HG03442 (cell line): ENCODE results near the gene AIG1.
"Not testable (repeated sequence)": the region's sequence is repeated elsewhere in the genome, so short reads cannot be mapped to it uniquely, and the experiment has no call there.

Experiments used
- ATAC-seq: cut with Tn5 transposase; IDR thresholded peaks from one replicate; pipeline ENCODE4 v1.9.1; 2021; ENCODE audit warnings: mild to moderate bottlenecking, moderate library complexity; ENCODE audit not compliant: unreplicated experiment

Gene AIG1

GRCh38 chr6:143160439-143161220, 99.9 kb downstream of the AIG1 start:
- no peak for ATAC-seq

DNA sequence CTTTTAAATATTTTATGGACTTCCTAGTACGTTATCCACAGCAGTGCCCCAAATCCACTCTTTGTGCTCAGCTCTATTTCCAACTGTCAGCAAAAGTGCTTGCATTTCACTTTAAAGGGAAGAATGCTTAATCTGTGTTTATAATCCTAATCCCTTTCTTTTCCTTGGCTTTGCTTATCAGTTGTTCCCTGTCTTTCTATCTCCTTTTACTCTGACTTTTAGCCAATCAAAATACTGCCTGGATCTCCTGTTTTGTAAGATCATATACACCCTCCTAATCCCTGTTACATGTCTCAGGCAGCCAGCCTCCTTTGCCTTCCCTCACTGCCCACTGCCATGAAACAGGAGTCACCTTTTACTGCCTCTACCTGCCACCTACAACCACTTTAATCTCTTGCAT, 102.9 kb downstream of the AIG1 start:
- ATAC-seq: no peak

- no peak for ATAC-seq
Measured at GRCh38 chr6:143164565-143165105, 103.9 kb downstream of the AIG1 start.

DNA sequence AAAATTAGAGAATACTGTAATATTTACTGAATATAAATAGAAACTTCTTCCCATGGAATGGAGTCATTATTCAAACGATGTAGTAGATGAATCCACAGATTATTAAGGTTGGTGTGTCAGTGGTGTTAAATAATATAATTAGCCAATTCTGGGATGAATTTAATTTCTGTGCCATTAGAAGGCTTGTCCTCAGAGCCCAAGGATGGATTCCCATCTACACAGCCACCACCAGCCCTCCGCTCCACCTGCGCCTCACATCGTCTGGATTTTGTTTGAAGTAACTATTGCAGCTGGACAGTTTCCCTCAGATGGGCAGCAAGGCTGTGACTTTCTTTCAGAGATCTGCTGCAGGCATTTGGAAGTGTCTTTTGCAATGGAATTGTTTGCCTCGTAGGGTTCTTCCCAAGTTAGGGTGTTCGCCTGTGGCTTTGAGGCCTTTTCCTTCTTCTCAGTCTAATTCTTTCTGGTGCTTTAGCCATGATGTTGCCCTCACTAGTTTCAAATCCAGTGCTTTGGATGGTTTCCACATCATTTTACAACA, 104.7 kb downstream of the AIG1 start:
- no peak for ATAC-seq

GRCh38 chr6:143166247-143166695, 105.6 kb downstream of the AIG1 start:
- no peak for ATAC-seq

DNA sequence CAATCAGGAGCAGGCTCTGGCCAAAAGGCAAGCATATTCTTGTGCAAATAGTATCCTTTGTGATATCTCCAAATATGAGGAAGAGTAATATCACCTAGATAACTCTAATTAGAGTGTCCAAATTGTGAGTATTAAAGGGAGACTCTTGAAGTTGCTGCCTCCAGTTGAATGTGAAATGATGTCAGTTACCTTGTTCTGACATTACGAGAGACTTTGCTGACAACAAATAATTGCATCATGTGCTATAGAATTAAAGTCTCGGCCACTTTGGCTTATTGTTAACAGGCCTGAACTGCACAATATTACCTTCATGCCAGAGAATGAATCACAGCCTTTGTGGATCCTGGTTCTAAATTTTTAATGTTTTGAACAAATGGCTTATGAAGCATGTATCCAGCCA, 106.5 kb downstream of the AIG1 start:
- ATAC-seq: no peak

GRCh38 chr6:143168396-143168816, 107.7 kb downstream of the AIG1 start:
- ATAC-seq: not testable (repeated sequence)

GRCh38 chr6:143169440-143169839, 108.8 kb downstream of the AIG1 start:
- no peak for ATAC-seq

GRCh38 chr6:143174516-143174915, 113.8 kb downstream of the AIG1 start:
- ATAC-seq: no peak

- no peak for ATAC-seq
Measured at GRCh38 chr6:143174951-143175350, 114.3 kb downstream of the AIG1 start.

- ATAC-seq: no peak
Measured at GRCh38 chr6:143176090-143177021, 115.7 kb downstream of the AIG1 start.

DNA sequence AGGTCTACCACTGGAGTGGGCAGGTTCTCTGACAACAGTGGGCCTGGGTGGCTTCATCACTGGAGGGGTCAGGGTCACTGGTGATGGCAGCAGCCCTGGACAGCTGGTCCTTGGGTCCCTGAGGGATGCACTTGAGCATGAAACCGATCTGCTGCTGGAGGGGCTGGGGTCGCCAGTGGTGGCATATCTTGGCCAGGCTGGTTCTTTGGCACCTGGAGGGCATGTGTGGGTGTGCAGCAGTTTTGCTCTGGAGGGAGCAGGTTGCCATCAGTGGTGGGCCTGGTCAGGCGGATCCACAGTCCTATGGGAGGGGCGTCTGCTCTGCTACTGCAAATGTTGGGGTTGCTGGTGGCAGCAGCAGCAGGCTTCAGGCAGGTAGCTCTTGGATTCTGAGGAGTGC, 117.0 kb downstream of the AIG1 start:
- no peak for ATAC-seq

GRCh38 chr6:143179096-143179495, 118.4 kb downstream of the AIG1 start:
- no peak for ATAC-seq

- ATAC-seq: no peak
Measured at GRCh38 chr6:143179901-143180612, 119.4 kb downstream of the AIG1 start.

DNA sequence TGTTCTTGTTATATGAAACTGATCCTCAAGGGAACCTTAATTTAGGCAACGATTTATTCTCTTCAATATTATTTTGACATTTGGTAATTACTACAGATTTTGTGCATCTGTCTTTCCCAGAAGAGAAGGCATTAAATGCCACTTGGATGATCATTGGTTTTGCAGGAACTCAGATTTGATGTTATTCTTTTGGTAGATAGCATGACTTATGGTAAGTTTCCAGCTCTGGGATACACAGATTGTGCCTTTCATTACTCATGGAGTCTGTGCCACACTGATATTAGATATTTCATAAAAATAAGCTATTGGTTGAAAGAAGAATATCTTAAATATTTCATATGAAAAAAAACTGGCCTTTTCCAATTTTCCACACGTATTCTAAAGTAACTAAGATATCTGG, 120.1 kb downstream of the AIG1 start:
- no peak for ATAC-seq

- ATAC-seq: no peak
Measured at GRCh38 chr6:143183666-143184065, 123.0 kb downstream of the AIG1 start.

DNA sequence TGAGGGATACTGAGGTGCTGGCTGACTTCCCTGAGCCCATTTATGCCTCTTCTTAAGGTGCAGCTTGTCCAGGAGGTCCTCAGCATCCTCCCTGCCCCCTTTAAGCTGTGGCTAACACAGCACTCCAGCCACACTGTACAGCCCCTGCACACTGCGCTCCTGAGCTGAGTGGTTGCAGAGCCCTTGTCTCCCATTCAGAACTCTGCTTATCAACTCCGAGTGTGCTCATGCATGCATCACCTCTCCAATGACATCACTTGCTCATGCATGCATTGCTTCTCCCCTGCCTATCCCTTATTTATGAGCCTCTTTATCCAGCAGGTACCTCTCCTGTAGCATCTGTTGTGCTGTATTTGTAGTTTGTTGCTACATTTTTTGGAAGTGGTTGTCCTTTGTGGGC, 124.6 kb downstream of the AIG1 start:
- no peak for ATAC-seq

GRCh38 chr6:143187238-143187923, 126.7 kb downstream of the AIG1 start:
- no peak for ATAC-seq

DNA sequence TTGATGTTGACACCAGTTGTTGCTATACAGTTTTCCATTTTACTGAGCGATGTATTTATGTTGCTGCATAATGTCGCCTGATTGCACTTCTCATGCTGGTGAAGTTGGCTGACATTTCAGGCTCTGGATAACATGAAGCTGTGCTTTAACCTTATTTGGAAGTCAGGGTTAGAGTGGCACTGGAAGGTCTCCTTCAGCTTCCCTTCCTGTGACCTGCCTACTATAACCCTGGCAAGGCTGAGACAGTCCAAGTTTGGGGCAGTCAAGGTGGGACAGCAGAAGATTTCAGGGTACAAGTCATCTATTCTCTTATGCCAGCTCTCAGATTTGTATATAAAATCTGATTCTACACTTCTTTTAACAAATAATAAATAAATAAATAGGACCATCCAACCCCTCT, 127.6 kb downstream of the AIG1 start:
- ATAC-seq: no peak

GRCh38 chr6:143191361-143191760, 130.7 kb downstream of the AIG1 start:
- no peak for ATAC-seq
